Measurements from ENCODE around the gene CRYBG3.

The CRYBG3 gene

GRCh38 chr3:97839944-97840343, 18.1 kb downstream of the CRYBG3 start:
- no peak for DNase-seq

DNA sequence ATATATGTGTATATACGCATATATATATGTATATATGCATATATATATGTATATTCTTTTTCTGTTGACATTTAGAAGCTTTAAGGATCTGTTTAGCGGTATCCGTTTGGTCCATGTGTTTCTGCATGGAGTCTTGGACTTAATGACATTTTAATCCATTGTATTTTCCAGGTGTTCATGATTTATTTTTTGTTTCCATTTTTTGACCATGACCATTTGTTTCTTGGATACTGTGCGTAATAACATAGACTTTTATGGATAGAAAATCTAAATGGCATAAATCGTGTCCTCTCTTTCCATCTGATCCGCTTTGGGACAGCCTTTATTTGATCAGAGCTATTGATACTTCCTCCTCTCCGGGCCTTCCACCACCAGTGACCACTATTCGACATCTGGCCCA, 19.5 kb downstream of the CRYBG3 start:
- no peak for DNase-seq

DNA sequence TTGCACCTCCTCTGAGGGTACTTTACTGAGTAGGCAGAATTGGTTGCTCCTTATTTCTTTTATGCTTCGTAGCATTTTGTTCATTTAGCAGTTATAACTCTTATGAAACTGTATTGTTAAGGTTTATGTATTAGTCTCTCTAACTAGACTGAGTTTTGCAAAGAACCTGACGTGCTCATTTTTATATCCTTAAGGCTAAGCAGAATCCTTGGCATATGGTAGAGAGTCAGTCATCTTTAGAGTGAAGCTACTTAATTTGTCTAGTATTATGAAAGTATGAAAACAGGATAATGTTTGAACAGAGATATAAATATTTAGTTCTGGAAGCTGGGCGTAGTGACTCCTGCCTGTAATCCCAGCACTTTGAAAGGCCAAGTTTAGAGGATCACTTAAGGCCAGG, 20.1 kb downstream of the CRYBG3 start:
- no peak for DNase-seq

GRCh38 chr3:97848779-97849178, 27.0 kb downstream of the CRYBG3 start:
- DNase-seq = no peak

DNA sequence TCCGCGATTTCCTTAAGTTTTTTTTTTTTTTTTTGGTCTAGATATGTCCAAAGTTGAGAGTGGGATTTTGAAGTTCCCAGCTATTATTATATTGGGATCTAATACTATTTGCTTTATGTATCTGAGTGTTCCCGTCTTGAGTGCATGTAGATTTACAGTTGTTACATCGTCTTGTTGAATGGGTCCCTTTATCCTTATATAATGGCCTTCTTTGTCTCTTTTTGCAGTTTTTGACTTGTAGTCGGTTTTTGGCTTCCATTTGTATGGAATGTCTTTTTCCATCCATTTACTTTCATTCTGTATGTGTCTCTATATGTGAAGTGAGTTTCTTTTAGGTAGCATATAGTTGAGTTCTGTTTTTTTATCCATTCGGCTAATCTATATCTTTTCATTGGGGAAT, 35.6 kb downstream of the CRYBG3 start:
- DNase-seq = no peak

GRCh38 chr3:97860364-97860763, 38.6 kb downstream of the CRYBG3 start:
- DNase-seq = no peak

GRCh38 chr3:97862582-97862981, 40.8 kb downstream of the CRYBG3 start:
- no peak for DNase-seq

- no peak for DNase-seq
These were observed 41.2 kb downstream of the CRYBG3 start for GRCh38 chr3:97863031-97863430.

DNA sequence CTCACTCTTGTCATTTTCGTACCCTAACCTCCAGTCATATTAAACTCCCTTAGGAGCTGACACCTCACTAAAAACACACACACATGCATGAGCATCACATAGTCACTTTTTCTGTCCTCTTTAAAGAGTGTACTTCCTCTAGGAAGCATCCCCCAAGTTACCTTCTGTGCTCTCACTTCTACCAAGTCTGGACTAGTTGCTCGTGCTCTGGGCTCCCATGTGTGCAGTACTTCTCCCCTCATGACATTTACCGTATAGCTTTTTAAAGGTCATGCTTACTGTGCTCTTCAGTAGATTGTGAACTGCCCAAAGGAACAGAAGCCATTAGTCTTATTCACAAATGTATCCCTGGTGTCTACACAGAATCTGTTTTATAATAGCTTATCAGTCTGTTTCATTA, 42.0 kb downstream of the CRYBG3 start:
- DNase-seq = no peak

- no peak for DNase-seq
These were observed 49.4 kb downstream of the CRYBG3 start for GRCh38 chr3:97871186-97871585.

DNA sequence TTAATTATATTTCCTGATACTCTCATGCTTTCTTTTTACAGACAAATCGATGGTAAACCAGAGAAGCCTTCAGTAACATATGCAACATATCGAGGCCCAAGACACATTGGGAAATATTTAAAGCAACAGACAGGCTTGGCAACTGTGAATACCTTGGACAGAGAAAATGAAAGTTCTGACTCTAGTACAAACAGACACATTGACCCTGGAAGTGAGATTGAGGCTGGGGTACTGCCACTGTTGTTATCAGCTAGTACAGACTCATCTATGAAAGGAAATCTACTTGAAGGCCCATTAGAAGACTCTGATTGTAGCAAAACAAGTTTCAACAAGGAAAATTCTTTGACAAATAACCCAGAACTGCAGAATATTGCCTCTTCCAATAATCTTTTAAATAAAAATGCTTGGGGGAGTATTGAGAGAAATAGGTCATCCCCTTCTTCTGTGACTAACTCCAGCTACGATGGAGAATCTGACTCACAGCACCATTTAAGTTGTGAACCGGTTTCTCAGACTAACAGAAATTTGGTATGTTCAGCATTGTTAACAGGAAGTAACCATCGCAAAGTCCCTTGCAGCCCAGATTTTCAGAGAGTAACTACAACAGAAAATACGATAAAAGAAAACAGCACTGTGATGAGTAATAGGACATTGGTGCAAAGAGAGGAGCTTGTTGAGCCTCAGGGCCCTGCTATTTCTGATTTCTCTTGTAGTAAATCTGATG, 50.2 kb downstream of the CRYBG3 start:
- DNase-seq = no peak

DNA sequence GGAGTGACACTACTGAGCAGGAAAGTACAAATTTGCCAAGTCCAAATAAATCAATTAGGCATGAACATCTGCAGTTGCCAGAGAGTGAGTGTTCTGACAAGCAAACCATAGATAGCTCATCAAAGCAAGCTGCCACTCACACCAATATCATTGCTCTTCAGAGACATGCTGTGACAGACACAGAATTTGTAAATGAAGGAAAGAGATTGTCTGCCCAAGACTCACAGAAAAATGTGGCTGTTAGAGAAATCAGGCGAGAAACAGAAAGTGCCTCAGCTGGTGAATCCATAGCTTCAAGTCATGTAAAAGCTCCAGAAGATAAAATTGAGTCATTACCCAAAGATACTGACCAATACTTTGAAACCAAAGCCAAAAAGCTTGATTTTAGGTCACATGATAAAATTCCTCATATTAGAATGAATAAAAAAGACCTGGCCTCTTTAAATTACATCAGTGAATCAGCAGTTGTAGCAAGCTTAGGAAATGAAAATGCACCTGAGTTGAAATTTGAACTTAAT, 50.8 kb downstream of the CRYBG3 start:
- no peak for DNase-seq

DNA sequence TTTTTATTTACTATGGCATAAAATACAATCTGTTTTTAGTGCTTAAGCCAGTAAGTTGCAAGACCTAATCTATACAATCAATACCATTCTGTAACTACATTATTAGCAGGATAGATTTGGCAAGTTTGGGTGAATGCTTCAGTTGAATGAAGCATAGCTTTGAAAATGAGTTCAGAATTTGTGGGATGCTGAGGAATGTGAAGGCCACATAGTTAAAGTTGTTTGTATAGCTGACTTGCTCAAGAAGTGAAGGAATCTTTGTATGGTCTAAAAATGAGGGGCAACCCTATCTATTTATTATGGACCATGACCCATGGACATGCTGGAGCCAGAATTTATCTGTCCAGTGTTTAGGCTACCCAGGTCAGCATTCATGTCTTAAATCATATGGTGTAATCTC, 58.5 kb downstream of the CRYBG3 start:
- no peak for DNase-seq

- DNase-seq = no peak
These were observed 61.3 kb downstream of the CRYBG3 start for GRCh38 chr3:97882975-97883598.

- DNase-seq = no peak
These were observed 61.9 kb downstream of the CRYBG3 start for GRCh38 chr3:97883736-97884135.

GRCh38 chr3:97884586-97885123, 62.8 kb downstream of the CRYBG3 start:
- DNase-seq = no peak

GRCh38 chr3:97885931-97886824, 64.4 kb downstream of the CRYBG3 start:
- no peak for DNase-seq

GRCh38 chr3:97889814-97890213, 68.0 kb downstream of the CRYBG3 start:
- no peak for DNase-seq

- DNase-seq = no peak
These were observed 71.0 kb downstream of the CRYBG3 start for GRCh38 chr3:97892852-97893251.

DNA sequence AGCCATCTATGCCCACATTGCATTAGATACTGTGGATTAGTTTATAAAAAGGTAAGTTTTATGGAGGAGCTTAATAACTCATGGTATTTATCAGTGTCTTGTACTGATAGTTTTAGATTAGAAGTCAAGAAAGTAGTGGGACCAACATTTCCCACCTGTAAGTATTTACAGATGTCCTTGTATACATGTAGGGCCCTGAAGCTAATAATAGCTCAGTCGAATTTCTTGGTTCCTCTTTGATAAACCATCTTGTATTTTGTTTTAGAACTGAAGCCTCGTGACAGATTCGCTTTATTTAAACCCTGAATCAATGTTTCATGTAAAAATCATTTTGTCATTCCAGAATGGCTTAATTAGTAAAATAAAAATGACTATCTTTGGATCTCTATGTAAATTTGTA, 73.4 kb downstream of the CRYBG3 start:
- DNase-seq = no peak

DNA sequence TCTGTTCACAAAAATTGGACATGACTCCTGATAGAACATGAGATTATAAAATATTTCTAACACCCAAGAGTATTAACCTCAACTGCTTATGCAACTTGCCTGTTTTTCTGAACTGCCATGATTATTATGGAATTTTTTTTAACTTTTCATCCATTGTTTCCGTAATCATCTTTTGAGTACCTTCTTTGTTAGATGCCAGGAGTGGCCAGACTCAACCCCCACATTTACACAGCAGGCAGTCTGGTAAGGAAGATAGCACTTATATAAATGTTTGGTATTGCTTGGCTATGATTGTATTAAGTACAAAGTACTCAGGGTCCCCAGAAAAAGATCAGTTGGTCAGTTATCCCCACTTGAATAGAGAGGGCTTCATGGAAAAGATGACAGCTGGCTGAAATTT, 74.3 kb downstream of the CRYBG3 start:
- DNase-seq = no peak

DNA sequence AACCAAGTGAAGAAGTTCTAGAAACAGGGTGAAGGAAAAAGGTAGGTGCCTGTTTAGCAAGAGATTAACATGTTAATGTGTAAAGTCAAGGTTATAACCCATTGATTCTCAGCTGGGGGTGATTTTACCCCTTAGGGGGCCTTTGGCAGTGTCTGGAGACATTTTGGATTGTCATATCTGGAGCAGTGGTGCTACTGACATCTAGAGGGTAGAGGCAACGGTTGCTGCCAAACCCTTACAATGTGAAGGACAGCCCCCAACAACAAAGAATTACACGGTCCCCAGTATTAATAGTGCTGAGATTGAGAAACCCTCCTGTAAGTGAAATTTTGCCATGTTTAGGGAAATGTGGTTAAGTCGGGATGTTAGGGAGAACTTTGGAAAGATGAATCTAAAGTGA, 74.7 kb downstream of the CRYBG3 start:
- no peak for DNase-seq

- no peak for DNase-seq
These were observed 77.5 kb downstream of the CRYBG3 start for GRCh38 chr3:97899331-97899730.

Data from activated effector memory CD4-positive, alpha-beta T cell treated with anti-CD3 and anti-CD28 coated beads, Interleukin-2, amount 50 U/mL, for 16 hours (primary cell).